ENCODE data around the gene MELTF.

MELTF gene

GRCh38 chr3:196967412-196968232 is 62.0 kb downstream of the MELTF start:
- DNase-seq = no peak

GRCh38 chr3:196966526-196967401 is 62.9 kb downstream of the MELTF start:
- DNase-seq = no peak

- no peak for DNase-seq
Observed at GRCh38 chr3:196965804-196966173, 63.8 kb downstream of the MELTF start.

GRCh38 chr3:196965112-196965803 is 64.4 kb downstream of the MELTF start:
- DNase-seq = no peak

GRCh38 chr3:196963631-196963953 is 66.0 kb downstream of the MELTF start:
- no peak for DNase-seq

GRCh38 chr3:196962930-196963630 is 66.5 kb downstream of the MELTF start:
- no peak for DNase-seq

GRCh38 chr3:196962108-196962929 is 67.3 kb downstream of the MELTF start:
- DNase-seq = no peak

- DNase-seq = no peak
Observed at GRCh38 chr3:196954832-196955231, 74.8 kb downstream of the MELTF start.

Measured in NCI-H446 (cell line).